Thyroid gland (tissue), 4 donors: ENCODE measurements around the gene SLC22A5.

ENCODE experiments used
- POLR2A ChIP-seq, 2 donors: fragments of 450-650 bp; IDR thresholded peaks; one replicate each; pipeline ENCODE4 v1.6.1; 2017; ENCODE audit warnings: antibody characterized with exemption in 2 of 2, mild to moderate bottlenecking in 2 of 2, moderate library complexity in 1 of 2
- TF ChIP-seq, protein P1 (sequence below), 6 experiments: fragments of 200-600 bp in 3 of 6; fragments of 450-650 bp in 3 of 6; sonication (generic) in 3 of 6; IDR thresholded peaks; one replicate each; pipeline ENCODE4 v1.5.1; 2016 to 2019; ENCODE audit warnings: antibody characterized with exemption in 6 of 6, mild to moderate bottlenecking in 2 of 6, inconsistent platforms in 1 of 6, moderate library complexity in 1 of 6

DNA sequence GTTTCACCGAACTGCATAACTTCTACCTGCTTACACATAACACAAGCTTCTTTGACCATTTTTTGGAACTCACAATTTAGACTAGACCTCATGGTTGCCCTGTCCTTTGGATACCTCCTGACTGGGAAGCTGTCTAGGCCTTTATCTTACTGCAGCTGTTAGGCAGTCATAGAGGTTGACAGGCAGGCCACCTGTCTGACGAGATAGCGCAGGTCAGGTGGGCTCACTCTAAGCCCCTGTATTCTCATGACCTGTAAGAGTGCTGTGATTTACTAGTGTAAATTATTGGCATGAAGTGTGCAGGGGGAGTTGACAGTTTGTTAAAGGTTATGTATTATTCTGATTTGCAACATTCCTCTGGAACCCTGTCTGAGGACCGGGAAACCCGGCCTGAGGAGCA lies 46.3 kb upstream of the SLC22A5 start:
- TF ChIP-seq POLR2A (IDR thresholded peaks at IDR 0.05): no peak
- TF ChIP-seq, protein P1, sequence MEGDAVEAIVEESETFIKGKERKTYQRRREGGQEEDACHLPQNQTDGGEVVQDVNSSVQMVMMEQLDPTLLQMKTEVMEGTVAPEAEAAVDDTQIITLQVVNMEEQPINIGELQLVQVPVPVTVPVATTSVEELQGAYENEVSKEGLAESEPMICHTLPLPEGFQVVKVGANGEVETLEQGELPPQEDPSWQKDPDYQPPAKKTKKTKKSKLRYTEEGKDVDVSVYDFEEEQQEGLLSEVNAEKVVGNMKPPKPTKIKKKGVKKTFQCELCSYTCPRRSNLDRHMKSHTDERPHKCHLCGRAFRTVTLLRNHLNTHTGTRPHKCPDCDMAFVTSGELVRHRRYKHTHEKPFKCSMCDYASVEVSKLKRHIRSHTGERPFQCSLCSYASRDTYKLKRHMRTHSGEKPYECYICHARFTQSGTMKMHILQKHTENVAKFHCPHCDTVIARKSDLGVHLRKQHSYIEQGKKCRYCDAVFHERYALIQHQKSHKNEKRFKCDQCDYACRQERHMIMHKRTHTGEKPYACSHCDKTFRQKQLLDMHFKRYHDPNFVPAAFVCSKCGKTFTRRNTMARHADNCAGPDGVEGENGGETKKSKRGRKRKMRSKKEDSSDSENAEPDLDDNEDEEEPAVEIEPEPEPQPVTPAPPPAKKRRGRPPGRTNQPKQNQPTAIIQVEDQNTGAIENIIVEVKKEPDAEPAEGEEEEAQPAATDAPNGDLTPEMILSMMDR (IDR thresholded peaks at IDR 0.05): no peak
